ENCODE measurements around the gene LBX2. TPM values are rescaled to one million over a fixed set of nuclear protein-coding genes. Genes with fewer than 3 reads are reported as not detected.

Gene LBX2
- total RNA-seq, 1 experiment from 2014 or later = 9.6 TPM

- CTCF ChIA-PET = no interaction called here
- intact Hi-C loops (cut with micrococcal nuclease; ENCODE audit: unreplicated experiment) = loop anchor here (5.0 kb wide), 1 partner anchor 106 kb away; no protein-coding TSS in a partner anchor
Observed at GRCh38 chr2:74481431-74481830, 18.0 kb downstream of the LBX2 start.

GRCh38 chr2:74474899-74475298 lies 24.5 kb downstream of the LBX2 start:
- ATAC-seq (no peak), DNase-seq (ENCODE audit: low read depth, low spot score) (no peak)
- no peak for TF ChIP-seq REST (IDR thresholded peaks at IDR 0.05; ENCODE audit: insufficient read depth in 1 of 2, low read depth in 2 of 2, low read length in 1 of 2)
- no peak for TF ChIP-seq TCF7L2 (IDR thresholded peaks at IDR 0.05; ENCODE audit: low read depth, low read length)
- TF ChIP-seq CTCF (IDR thresholded peaks at IDR 0.05) = peak; percentile 69; the same call in 1 of the 2 replicates
- TF ChIP-seq SIN3A (IDR thresholded peaks at IDR 0.05; ENCODE audit: borderline replicate concordance, insufficient read depth, low read depth, low read length) = no peak
- no peak for TF ChIP-seq POLR2AphosphoS5 (IDR thresholded peaks at IDR 0.05; ENCODE audit: low read depth, low read length)
- in situ Hi-C loops (cut with HindIII; ENCODE audit: low pct_unique_long_range_greater_than_20kb, low sequenced_read_pairs) (no loop called here), intact Hi-C loops (cut with micrococcal nuclease; ENCODE audit: unreplicated experiment) (no loop called here)
- peaks cover 6% of the 10 kb centered on the region; the same call in 1 of the 2 replicates for H3K36me3 ChIP-seq (ENCODE audit: control insufficient read depth, insufficient read depth, low read length)
- H3K27me3 ChIP-seq (ENCODE audit: control insufficient read depth, insufficient read depth, low read length) = no peaks in the 10 kb centered on the region
- CTCF ChIA-PET = no interaction called here
- POLR2A ChIA-PET = interaction anchor here (1.1 kb wide), 1 partner anchor 14 kb away, joined by 4 read pairs; no protein-coding TSS in a partner anchor
- BruUV-seq (replicated peaks) = no TSS peak
- H3K4me3 ChIP-seq (ENCODE audit: low read depth in 2 of 2, low read length in 2 of 2) = no peak overlapping the region
- H3K9me3 ChIP-seq (ENCODE audit: control insufficient read depth, insufficient read depth, low read depth, low read length) = no peaks in the 10 kb centered on the region
- H3K27ac ChIP-seq (ENCODE audit: low read length) = no peak overlapping the region
- no peaks in the 10 kb centered on the region; the same call in 1 of the 2 replicates for H3K4me1 ChIP-seq (ENCODE audit: control insufficient read depth, insufficient read depth, low read length)

More at GRCh38 chr2:74481431-74481830, 18.0 kb downstream of the LBX2 start:
- no peaks in the 10 kb centered on the region for H3K9me3 ChIP-seq (ENCODE audit: control insufficient read depth, insufficient read depth, low read depth, low read length)
- no peak for DNase-seq (ENCODE audit: low read depth, low spot score)
- no peak for ATAC-seq
- in situ Hi-C loops (cut with HindIII; ENCODE audit: low pct_unique_long_range_greater_than_20kb, low sequenced_read_pairs) = no loop called here
- H3K36me3 ChIP-seq (ENCODE audit: control insufficient read depth, insufficient read depth, low read length) = peaks cover 3% of the 10 kb centered on the region; the same call in 1 of the 2 replicates
- BruUV-seq (replicated peaks) = no TSS peak
- peak overlapping the region; percentile 84 to 99 for H3K4me3 ChIP-seq (ENCODE audit: low read depth in 2 of 2, low read length in 2 of 2)
- no peaks in the 10 kb centered on the region for H3K27me3 ChIP-seq (ENCODE audit: control insufficient read depth, insufficient read depth, low read length)
- H3K4me1 ChIP-seq (ENCODE audit: control insufficient read depth, insufficient read depth, low read length) = peaks cover 16% of the 10 kb centered on the region
- H3K27ac ChIP-seq (ENCODE audit: low read length) = peak overlapping the region; percentile 99
- POLR2A ChIA-PET = interaction anchor here (0.7 kb wide), 1 partner anchor 23 kb away, joined by 3 read pairs; the partner anchor contains the start of gene WBP1
- TF ChIP-seq REST (IDR thresholded peaks at IDR 0.05; ENCODE audit: insufficient read depth in 1 of 2, low read depth in 2 of 2, low read length in 1 of 2) (no peak), POLR2AphosphoS5 (IDR thresholded peaks at IDR 0.05; ENCODE audit: low read depth, low read length) (no peak), SIN3A (IDR thresholded peaks at IDR 0.05; ENCODE audit: borderline replicate concordance, insufficient read depth, low read depth, low read length) (no peak), CTCF (IDR thresholded peaks at IDR 0.05) (no peak), TCF7L2 (IDR thresholded peaks at IDR 0.05; ENCODE audit: low read depth, low read length) (no peak)

All from Panc1 (cell line).